Measurements from ENCODE around the gene EXOC2. TPM values are rescaled to one million over a fixed set of nuclear protein-coding genes. Genes with fewer than 3 reads are reported as not detected.

The EXOC2 gene
- total and polyA plus RNA-seq, 2 of the 13 experiments (the other 11 are each of a cell fraction or from before 2014, with no cell fraction given): 12.6 to 22.9 TPM

DNA sequence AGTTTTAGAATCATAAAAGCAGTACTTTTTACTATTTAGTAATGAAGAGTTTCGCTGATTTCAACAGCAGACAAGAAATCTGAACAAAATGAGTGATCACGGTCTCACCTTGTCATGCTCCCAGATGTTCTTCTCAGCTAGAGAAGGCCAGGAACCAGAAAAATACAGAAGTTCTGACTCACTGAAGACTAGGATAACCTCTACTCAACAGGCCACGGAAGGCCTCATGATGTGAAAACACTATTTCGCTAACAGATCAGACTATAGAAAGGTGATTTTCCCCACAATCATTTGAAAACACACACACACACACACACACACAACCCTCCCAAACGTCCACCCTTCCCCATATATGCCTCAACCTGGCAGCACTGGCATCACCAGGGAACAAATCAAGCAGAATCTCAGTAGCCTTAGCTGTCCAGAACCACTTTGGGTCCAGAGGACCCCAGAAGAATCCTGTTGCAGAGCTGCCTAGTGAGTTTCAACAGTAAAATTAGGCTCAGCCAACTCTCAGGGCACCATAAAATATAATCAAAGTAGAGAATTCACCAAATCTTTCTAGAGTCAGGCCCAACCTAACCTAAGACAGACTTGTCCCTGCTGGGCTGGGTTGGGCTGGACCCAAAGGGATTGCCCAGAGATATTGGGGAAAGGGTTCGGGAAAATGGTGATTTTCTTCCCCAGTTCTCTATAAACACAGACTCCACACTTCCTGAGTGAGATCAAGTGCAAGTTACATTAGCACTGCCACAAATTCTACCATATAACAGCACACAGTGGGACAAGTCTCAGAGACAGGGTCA lies 7.9 kb downstream of the EXOC2 start:
- no peaks in the 10 kb centered on the region for H4K20me1 ChIP-seq (ENCODE audit: insufficient read depth, low read length)
- peaks cover 23% of the 10 kb centered on the region for H3K79me2 ChIP-seq (ENCODE audit: insufficient read depth, low read length)
- WGBS (ENCODE audit: low lambda C conversion rate): 89% methylated on average over 6 of the region's 6 CpGs
- no peaks in the 10 kb centered on the region for H3K27me3 ChIP-seq (ENCODE audit: control insufficient read depth in 1 of 2, insufficient read depth in 2 of 2, low read length in 2 of 2)
- in situ Hi-C loops (cut with HindIII; ENCODE audit: extremely low pct_ligation_motif_present, low pct_unique_long_range_greater_than_20kb) (no loop called here), intact Hi-C loops (cut with micrococcal nuclease; ENCODE audit: unreplicated experiment) (no loop called here)
- DNase-seq (ENCODE audit: low spot score) (no peak), ATAC-seq (no peak), FAIRE-seq (no peak)
- H3K4me2 ChIP-seq (ENCODE audit: low read depth, low read length): no peak overlapping the region
- H3K36me3 ChIP-seq (replicated peaks in 1 of 2; ENCODE audit: control insufficient read depth in 1 of 2, insufficient read depth in 2 of 2, low read length in 2 of 2): no peaks in the 10 kb centered on the region; a peak in 1 of 5 replicates
- no peak overlapping the region for H3K9ac ChIP-seq (ENCODE audit: insufficient read depth, low read depth, low read length)
- no peaks in the 10 kb centered on the region for H3K9me3 ChIP-seq (ENCODE audit: low read length)
- H3K4me3 ChIP-seq (replicated peaks in 1 of 3; ENCODE audit: insufficient read depth in 1 of 3, low read depth in 2 of 3, low read length in 3 of 3): no peak overlapping the region
- POLR2A ChIA-PET: no interaction called here
- H2AFZ ChIP-seq (ENCODE audit: low read length): no peak overlapping the region
- H3K4me1 ChIP-seq (ENCODE audit: insufficient read depth, low read length): peaks cover 6% of the 10 kb centered on the region; the same call in 1 of the 2 replicates
- H3K27ac ChIP-seq (ENCODE audit: extremely low read length, insufficient read depth, low read length): no peak overlapping the region
- CTCF ChIA-PET (ENCODE audit: low intra/inter-chr PET ratio, low total read pairs): no interaction called here
- no TSS peak for BruUV-seq (replicated peaks)
- TF ChIP-seq DPF2 (CRISPR knock-in tag; IDR thresholded peaks at IDR 0.05; ENCODE audit: borderline replicate concordance, low read depth) (no peak), ZNF577 (CRISPR knock-in tag; IDR thresholded peaks at IDR 0.05; ENCODE audit: borderline replicate concordance, low read depth) (no peak), ZFX (CRISPR knock-in tag; IDR thresholded peaks at IDR 0.05; ENCODE audit: low read depth) (no peak), NFIC (IDR thresholded peaks at IDR 0.05; ENCODE audit: low read length) (no peak), KDM3A (CRISPR knock-in tag; IDR thresholded peaks at IDR 0.05; ENCODE audit: low read depth) (no peak), RARA (CRISPR knock-in tag; IDR thresholded peaks at IDR 0.05) (no peak)
- TF ChIP-seq, protein P1, sequence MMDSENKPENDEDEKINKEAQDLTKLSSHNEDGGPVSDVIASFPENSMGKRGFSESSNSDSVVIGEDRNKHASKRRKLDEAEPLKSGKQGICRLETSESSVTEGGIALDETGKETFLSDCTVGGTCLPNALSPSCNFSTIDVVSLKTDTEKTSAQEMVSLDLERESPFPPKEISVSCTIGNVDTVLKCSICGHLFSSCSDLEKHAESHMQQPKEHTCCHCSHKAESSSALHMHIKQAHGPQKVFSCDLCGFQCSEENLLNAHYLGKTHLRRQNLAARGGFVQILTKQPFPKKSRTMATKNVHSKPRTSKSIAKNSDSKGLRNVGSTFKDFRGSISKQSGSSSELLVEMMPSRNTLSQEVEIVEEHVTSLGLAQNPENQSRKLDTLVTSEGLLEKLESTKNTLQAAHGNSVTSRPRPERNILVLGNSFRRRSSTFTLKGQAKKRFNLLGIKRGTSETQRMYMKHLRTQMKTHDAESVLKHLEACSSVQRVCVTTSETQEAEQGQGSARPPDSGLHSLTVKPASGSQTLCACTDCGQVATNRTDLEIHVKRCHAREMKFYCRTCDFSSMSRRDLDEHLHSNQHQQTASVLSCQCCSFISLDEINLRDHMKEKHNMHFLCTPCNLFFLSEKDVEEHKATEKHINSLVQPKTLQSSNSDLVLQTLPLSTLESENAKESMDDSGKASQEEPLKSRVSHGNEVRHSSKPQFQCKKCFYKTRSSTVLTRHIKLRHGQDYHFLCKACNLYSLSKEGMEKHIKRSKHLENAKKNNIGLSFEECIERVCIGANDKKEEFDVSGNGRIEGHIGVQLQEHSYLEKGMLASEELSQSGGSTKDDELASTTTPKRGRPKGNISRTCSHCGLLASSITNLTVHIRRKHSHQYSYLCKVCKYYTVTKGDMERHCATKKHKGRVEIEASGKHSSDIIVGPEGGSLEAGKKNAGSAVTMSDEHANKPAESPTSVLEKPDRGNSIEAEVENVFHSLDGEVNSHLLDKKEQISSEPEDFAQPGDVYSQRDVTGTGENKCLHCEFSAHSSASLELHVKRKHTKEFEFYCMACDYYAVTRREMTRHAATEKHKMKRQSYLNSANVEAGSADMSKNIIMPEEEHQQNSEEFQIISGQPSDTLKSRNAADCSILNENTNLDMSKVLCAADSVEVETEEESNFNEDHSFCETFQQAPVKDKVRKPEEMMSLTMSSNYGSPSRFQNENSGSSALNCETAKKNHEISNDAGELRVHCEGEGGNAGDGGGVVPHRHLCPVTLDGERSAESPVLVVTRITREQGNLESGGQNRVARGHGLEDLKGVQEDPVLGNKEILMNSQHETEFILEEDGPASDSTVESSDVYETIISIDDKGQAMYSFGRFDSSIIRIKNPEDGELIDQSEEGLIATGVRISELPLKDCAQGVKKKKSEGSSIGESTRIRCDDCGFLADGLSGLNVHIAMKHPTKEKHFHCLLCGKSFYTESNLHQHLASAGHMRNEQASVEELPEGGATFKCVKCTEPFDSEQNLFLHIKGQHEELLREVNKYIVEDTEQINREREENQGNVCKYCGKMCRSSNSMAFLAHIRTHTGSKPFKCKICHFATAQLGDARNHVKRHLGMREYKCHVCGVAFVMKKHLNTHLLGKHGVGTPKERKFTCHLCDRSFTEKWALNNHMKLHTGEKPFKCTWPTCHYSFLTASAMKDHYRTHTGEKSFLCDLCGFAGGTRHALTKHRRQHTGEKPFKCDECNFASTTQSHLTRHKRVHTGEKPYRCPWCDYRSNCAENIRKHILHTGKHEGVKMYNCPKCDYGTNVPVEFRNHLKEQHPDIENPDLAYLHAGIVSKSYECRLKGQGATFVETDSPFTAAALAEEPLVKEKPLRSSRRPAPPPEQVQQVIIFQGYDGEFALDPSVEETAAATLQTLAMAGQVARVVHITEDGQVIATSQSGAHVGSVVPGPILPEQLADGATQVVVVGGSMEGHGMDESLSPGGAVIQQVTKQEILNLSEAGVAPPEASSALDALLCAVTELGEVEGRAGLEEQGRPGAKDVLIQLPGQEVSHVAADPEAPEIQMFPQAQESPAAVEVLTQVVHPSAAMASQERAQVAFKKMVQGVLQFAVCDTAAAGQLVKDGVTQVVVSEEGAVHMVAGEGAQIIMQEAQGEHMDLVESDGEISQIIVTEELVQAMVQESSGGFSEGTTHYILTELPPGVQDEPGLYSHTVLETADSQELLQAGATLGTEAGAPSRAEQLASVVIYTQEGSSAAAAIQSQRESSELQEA (CRISPR knock-in tag; IDR thresholded peaks at IDR 0.05; ENCODE audit: not compliant biosample characterization): no peak
- TF ChIP-seq, protein P2, sequence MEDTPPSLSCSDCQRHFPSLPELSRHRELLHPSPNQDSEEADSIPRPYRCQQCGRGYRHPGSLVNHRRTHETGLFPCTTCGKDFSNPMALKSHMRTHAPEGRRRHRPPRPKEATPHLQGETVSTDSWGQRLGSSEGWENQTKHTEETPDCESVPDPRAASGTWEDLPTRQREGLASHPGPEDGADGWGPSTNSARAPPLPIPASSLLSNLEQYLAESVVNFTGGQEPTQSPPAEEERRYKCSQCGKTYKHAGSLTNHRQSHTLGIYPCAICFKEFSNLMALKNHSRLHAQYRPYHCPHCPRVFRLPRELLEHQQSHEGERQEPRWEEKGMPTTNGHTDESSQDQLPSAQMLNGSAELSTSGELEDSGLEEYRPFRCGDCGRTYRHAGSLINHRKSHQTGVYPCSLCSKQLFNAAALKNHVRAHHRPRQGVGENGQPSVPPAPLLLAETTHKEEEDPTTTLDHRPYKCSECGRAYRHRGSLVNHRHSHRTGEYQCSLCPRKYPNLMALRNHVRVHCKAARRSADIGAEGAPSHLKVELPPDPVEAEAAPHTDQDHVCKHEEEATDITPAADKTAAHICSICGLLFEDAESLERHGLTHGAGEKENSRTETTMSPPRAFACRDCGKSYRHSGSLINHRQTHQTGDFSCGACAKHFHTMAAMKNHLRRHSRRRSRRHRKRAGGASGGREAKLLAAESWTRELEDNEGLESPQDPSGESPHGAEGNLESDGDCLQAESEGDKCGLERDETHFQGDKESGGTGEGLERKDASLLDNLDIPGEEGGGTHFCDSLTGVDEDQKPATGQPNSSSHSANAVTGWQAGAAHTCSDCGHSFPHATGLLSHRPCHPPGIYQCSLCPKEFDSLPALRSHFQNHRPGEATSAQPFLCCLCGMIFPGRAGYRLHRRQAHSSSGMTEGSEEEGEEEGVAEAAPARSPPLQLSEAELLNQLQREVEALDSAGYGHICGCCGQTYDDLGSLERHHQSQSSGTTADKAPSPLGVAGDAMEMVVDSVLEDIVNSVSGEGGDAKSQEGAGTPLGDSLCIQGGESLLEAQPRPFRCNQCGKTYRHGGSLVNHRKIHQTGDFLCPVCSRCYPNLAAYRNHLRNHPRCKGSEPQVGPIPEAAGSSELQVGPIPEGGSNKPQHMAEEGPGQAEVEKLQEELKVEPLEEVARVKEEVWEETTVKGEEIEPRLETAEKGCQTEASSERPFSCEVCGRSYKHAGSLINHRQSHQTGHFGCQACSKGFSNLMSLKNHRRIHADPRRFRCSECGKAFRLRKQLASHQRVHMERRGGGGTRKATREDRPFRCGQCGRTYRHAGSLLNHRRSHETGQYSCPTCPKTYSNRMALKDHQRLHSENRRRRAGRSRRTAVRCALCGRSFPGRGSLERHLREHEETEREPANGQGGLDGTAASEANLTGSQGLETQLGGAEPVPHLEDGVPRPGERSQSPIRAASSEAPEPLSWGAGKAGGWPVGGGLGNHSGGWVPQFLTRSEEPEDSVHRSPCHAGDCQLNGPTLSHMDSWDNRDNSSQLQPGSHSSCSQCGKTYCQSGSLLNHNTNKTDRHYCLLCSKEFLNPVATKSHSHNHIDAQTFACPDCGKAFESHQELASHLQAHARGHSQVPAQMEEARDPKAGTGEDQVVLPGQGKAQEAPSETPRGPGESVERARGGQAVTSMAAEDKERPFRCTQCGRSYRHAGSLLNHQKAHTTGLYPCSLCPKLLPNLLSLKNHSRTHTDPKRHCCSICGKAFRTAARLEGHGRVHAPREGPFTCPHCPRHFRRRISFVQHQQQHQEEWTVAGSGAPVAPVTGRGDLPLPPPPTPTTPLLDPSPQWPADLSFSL (CRISPR knock-in tag; IDR thresholded peaks at IDR 0.05): no peak

Measured in HepG2 (cell line).